ENCODE results near the gene TICRR.

GRCh38 chr15:89569090-89569745 lies 6.1 kb upstream of the TICRR start:
- TF ChIP-seq CTCF (IDR thresholded peaks at IDR 0.05) (no peak), EZH2 (IDR thresholded peaks at IDR 0.05; ENCODE audit: borderline replicate concordance, insufficient read depth, low read depth, low read length, poor library complexity, severe bottlenecking) (no peak)
